Astrocyte of the spinal cord (primary cell): ENCODE data around the gene LMAN1L.

Source experiments
- DNase-seq: peaks from one replicate; pipeline ENCODE4 v3.0.0; 2011; ENCODE audit warnings: low read depth, low spot score
- H3K4me3 ChIP-seq: 2 replicates; pipeline ENCODE4 v1.5.1; 2011; ENCODE audit warnings: low read depth, mild to moderate bottlenecking, low read length, moderate library complexity
- in situ Hi-C: cut with HindIII; loops from 2 replicates; pipeline ENCODE4 v1.10.0; 2017; ENCODE audit warnings: low sequenced_read_pairs
- TF ChIP-seq, protein P1 (sequence below): IDR thresholded peaks from 2 replicates; pipeline ENCODE4 v1.5.1; 2012; ENCODE audit warnings: low read depth, mild to moderate bottlenecking, low read length, inconsistent platforms

LMAN1L gene

DNA sequence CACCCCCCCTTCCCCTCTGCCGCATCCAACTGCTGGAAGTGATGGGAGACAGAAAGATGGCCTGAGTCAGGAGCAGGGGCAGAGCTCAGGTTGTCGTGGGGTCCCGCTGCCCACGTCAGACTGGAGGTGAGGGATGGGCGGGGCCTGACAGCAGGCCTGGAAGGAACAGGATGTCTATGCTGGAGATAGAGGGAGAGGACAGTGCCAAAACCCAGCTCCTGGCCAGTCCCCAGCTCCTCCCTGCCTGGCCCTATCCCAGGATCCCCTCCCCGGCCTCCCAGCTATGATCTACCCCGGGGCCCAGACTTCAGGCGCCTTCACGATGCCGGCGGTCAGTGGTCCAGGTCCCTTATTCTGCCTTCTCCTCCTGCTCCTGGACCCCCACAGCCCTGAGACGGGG lies at the start of gene LMAN1L:
TSS of gene LMAN1L (plus strand) at position 303 of the 400 bp plus-strand sequence. CDS start at position 323, 20 bp downstream.
- H3K4me3 ChIP-seq = no peak within 1 kb of the TSS
- no peak for DNase-seq
- in situ Hi-C loops = no loop called here
- TF ChIP-seq, protein P1, sequence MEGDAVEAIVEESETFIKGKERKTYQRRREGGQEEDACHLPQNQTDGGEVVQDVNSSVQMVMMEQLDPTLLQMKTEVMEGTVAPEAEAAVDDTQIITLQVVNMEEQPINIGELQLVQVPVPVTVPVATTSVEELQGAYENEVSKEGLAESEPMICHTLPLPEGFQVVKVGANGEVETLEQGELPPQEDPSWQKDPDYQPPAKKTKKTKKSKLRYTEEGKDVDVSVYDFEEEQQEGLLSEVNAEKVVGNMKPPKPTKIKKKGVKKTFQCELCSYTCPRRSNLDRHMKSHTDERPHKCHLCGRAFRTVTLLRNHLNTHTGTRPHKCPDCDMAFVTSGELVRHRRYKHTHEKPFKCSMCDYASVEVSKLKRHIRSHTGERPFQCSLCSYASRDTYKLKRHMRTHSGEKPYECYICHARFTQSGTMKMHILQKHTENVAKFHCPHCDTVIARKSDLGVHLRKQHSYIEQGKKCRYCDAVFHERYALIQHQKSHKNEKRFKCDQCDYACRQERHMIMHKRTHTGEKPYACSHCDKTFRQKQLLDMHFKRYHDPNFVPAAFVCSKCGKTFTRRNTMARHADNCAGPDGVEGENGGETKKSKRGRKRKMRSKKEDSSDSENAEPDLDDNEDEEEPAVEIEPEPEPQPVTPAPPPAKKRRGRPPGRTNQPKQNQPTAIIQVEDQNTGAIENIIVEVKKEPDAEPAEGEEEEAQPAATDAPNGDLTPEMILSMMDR = no peak

DNA sequence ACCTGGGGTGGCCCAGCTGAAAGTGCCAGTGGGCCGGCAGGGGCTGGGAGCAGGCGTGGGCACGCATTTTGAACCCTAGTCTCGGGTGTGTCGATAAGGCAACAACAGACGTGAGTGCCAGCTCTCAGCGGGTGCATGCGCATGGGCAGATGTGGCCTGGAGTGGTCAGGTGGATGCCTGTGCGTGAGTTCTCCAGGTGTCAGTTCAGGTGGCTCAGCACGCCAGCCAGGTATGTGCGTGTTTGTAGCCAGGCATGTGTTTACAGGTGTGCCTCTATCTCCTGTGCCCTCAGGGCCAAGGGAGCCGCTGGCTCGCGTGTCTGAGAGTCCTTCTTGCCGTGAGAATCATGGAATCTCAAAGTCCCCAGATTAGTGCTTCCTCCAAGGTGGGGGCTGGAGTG lies 49.2 kb upstream of the LMAN1L start:
- no peak for DNase-seq
- in situ Hi-C loops = no loop called here
- H3K4me3 ChIP-seq = no peak overlapping the region
- TF ChIP-seq, protein P1 = no peak

DNA sequence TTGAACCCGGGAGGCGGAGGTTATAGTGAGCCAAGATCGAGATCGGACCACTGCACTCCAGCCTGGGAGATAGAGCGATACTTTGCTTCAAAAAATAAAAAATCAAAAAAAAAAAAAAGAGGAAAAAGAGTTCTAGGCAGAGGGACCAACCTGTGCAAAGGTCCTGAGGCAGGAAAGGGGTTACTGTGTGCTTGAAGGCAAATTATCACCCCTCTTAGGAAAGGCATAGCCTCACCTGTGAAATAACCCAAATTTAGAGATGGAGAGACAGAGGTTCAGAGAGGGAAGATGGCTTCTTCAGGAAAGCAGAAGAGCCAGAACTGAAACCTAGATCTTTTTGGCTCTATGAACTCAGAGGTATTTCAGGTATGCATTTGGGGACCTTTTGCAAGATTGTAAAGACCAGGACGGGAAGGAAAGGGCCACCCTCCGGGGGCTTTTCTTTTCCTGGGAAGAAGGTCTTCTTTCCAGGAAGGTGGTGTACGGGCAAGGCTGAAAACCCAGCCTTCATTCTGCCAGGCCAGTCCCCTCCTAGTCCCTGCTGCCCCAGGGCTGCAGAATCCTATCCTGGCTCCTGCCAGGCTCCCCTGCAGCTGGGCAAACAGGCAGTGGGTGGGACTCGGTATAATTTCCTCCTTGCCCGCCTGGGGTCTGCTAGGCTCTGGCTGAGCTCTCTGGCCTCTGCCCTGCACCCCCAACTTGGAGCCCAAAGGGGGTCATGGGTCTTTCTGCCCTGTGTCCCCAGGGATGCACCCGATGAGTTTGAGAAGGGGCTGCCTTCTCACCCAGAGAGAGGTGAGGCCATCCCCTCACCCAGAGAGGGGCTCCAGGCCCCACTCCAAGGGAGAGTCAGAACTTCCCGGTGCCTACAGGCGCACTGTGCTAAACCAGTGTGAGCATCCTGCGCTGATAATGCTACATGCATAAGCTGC lies 45.2 kb upstream of the LMAN1L start:
- in situ Hi-C loops = no loop called here
- no peak overlapping the region for H3K4me3 ChIP-seq
- DNase-seq = no peak
- TF ChIP-seq, protein P1 = no peak

DNA sequence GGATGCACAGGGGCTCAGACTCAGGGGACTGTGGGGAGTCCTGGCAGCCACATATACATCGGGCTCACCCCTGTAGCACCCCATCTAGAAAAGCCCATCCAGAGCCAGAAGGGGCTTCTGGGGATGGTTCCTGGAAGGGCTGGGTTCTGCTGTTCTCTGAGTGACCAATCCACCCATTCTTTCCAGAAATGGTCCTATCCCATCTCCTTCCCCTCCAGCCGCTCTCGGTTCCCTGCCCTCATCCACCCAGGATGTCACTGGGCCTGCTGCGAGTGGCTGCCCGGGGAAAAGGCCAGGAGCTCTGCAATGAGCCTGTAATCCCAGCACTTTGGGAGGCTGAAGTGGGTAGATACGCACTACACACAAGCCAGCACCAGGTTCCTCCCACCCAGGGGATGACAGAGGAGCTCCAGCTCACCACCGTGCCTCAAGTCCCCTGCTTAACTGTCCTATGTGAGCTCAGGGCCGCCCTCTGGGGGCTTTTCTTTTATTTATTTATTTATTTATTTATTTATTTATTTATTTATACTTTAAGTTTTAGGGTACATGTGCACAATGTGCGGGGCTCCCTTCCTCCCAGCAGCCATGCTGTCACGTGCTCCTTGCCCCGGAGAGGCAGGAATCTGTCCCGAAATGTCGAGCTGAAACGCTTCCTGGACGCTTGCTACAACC lies 44.4 kb upstream of the LMAN1L start:
- in situ Hi-C loops = no loop called here
- DNase-seq = no peak

DNA sequence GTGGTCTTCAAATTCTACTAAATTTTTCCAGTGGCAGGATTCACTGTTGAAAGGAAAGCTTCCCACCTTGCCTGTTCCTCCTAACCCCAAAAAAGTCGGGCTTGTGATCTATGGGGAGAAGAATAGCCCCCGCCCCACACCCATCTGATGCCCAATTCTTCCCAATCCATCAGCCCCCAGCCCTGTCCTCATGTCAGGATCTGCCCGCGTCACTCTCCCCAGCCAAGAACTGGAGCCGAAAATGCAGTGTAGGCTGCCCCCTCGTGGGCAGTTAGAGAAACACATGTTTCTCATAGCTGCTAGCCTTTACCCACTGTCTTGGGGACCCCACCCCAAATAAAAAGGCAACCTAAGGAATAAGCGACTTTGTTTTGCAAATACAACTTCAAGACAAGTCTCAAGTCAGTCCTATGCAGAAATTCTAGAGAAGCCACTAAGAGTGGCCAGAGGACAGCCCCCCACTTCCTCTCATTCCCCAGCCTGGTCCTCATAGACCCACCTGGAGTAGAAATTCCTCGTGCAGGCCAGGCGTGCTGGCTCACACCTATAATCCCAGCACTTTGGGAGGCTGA lies 43.8 kb upstream of the LMAN1L start:
- DNase-seq = peak; percentile 33
- in situ Hi-C loops = no loop called here
- H3K4me3 ChIP-seq = no peak overlapping the region

More for the DNA sequence above, 44.4 kb upstream of the LMAN1L start:
- H3K4me3 ChIP-seq = no peak overlapping the region
- TF ChIP-seq, protein P1 = no peak

More for the DNA sequence above, 43.8 kb upstream of the LMAN1L start:
- TF ChIP-seq, protein P1 = peak; percentile 67
